ENCODE results near the gene EEFSEC.

The EEFSEC gene

GRCh38 chr3:128419311-128419710 is 266.0 kb downstream of the EEFSEC start:
- DNase-seq, result no peak

- DNase-seq, result no peak
Observed at GRCh38 chr3:128420289-128420688, 267.0 kb downstream of the EEFSEC start.

- no peak for DNase-seq
Observed at GRCh38 chr3:128420720-128421438, 267.6 kb downstream of the EEFSEC start.

GRCh38 chr3:128421439-128421836 is 268.2 kb downstream of the EEFSEC start:
- no peak for DNase-seq

- no peak for DNase-seq
Observed at GRCh38 chr3:128421966-128422365, 268.7 kb downstream of the EEFSEC start.

- no peak for DNase-seq
Observed at GRCh38 chr3:128422762-128423524, 269.7 kb downstream of the EEFSEC start.

GRCh38 chr3:128423525-128424147 is 270.4 kb downstream of the EEFSEC start:
- no peak for DNase-seq

GRCh38 chr3:128424508-128425069 is 271.3 kb downstream of the EEFSEC start:
- DNase-seq, result no peak

- DNase-seq, result no peak
Observed at GRCh38 chr3:128425142-128425845, 272.0 kb downstream of the EEFSEC start.

- DNase-seq, result no peak
Observed at GRCh38 chr3:128425846-128426127, 272.5 kb downstream of the EEFSEC start.

GRCh38 chr3:128426128-128426921 is 273.0 kb downstream of the EEFSEC start:
- DNase-seq, result peak; percentile 49

- DNase-seq, result no peak
Observed at GRCh38 chr3:128427175-128427857, 274.0 kb downstream of the EEFSEC start.

- no peak for DNase-seq
Observed at GRCh38 chr3:128427872-128428822, 274.9 kb downstream of the EEFSEC start.

GRCh38 chr3:128429275-128429674 is 276.0 kb downstream of the EEFSEC start:
- no peak for DNase-seq

GRCh38 chr3:128429751-128430150 is 276.5 kb downstream of the EEFSEC start:
- DNase-seq, result no peak

GRCh38 chr3:128430301-128430700 is 277.0 kb downstream of the EEFSEC start:
- no peak for DNase-seq

GRCh38 chr3:128430731-128431130 is 277.4 kb downstream of the EEFSEC start:
- DNase-seq, result no peak

GRCh38 chr3:128431803-128432300 is 278.6 kb downstream of the EEFSEC start:
- no peak for DNase-seq

GRCh38 chr3:128432301-128432970 is 279.2 kb downstream of the EEFSEC start:
- DNase-seq, result no peak
